GM12874 (cell line): ENCODE results near the gene CCDC13.

Source experiments
- TF ChIP-seq, protein P1 (sequence below): IDR thresholded peaks from 2 replicates; pipeline ENCODE4 v1.5.1; 2011; ENCODE audit warnings: low read depth, mild to moderate bottlenecking, control low read depth, low read length, moderate library complexity; ENCODE audit not compliant: insufficient read depth

Gene CCDC13

GRCh38 chr3:42809202-42809601 is 36.1 kb upstream of the CCDC13 start, which contains the start of gene ACKR2:
ACKR2 (plus strand) TSS chr3:42809445; CDS start chr3:42864503, 55,058 bp downstream.
- TF ChIP-seq, protein P1, sequence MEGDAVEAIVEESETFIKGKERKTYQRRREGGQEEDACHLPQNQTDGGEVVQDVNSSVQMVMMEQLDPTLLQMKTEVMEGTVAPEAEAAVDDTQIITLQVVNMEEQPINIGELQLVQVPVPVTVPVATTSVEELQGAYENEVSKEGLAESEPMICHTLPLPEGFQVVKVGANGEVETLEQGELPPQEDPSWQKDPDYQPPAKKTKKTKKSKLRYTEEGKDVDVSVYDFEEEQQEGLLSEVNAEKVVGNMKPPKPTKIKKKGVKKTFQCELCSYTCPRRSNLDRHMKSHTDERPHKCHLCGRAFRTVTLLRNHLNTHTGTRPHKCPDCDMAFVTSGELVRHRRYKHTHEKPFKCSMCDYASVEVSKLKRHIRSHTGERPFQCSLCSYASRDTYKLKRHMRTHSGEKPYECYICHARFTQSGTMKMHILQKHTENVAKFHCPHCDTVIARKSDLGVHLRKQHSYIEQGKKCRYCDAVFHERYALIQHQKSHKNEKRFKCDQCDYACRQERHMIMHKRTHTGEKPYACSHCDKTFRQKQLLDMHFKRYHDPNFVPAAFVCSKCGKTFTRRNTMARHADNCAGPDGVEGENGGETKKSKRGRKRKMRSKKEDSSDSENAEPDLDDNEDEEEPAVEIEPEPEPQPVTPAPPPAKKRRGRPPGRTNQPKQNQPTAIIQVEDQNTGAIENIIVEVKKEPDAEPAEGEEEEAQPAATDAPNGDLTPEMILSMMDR, result no peak

DNA sequence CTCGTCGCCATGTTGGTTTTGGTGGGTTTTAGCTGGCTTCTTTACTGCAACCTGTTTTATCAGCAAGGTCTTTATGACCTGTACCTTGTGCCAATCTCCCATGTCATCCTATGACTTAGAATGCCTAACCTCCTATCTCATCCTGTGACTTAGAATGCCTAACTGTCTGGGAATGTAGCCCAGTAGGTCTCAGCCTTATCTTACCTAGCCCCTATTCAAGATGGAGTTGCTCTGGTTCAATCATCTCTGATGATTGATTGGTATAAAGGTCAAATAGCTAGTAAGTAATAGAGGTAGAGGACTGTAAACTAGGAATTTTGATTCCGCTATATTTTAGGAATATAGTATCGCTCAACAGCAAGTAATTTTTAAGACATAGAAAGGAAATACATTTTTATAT is 34.9 kb upstream of the CCDC13 start:
- TF ChIP-seq, protein P1, result no peak

GRCh38 chr3:42805141-42805821 is 32.2 kb upstream of the CCDC13 start:
- TF ChIP-seq, protein P1, result no peak

GRCh38 chr3:42804831-42805132 is 31.7 kb upstream of the CCDC13 start:
- TF ChIP-seq, protein P1, result no peak

DNA sequence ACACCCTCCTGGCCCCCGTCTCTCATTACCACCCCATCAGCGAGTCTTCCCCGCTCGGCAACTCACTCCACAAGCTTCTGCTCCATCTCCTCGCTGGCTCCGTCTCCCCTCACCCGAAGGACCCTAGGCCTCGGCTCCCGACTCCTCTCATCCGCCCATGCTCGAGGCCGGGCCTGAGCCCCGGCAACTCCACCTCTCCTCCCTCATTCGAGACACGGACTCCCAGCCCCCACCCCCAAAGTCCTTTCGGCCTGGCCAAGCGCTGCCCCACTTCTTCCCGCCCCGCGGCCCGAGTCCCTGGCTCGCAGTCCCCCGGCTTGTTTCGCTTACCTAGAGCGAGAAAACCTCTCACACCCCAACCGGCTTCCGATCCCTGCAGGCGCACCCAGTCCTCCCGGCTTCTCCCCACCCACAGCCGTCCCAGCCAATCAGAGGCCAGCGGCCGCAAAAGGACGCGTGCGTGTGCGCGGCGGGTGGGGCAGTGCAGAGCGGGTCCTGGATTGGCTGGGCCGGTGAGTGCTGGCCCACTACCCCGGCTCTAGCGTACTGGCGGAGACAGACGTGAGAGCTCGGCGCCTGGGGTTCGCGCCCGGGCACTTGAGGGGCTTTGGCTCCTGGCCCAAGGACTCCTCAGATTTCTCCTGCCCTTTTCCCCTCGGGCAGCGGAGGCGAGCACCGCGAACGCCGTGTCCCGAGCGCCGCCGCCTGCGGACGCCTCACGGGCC is 31.2 kb upstream of the CCDC13 start, which contains the start of gene HIGD1A:
HIGD1A (minus strand) TSS at position 385 of the 725 bp plus-strand sequence. CDS start 10,237 bp downstream, outside the sequence.
- TF ChIP-seq, protein P1, result no peak

- TF ChIP-seq, protein P1, result no peak
Observed at GRCh38 chr3:42803414-42804105, 30.5 kb upstream of the CCDC13 start.

GRCh38 chr3:42802876-42803413 is 29.9 kb upstream of the CCDC13 start:
- TF ChIP-seq, protein P1, result no peak
